Aorta (tissue), 5 donors: ENCODE data around the gene INTS11. TPM values are rescaled to one million over a fixed set of nuclear protein-coding genes. Genes with fewer than 3 reads are reported as not detected.

ENCODE experiments used
- ATAC-seq: fragments of 200-7000 bp; cut with Tn5 transposase; one replicate; pipeline ENCODE4 v1.9.1; 2022; ENCODE audit warnings: moderate library complexity; ENCODE audit not compliant: low FRiP score
- DNase-seq, 2 donors: peaks; one replicate each; pipeline ENCODE4 v3.0.0-alpha.2; 2020
- H3K27ac ChIP-seq, 2 donors: one replicate each; pipeline ENCODE4 v1.5.1; 2013; ENCODE audit warnings: low read length in 2 of 2, mild to moderate bottlenecking in 2 of 2, moderate library complexity in 2 of 2, control low read depth in 1 of 2, inconsistent platforms in 1 of 2, low read depth in 1 of 2
- H3K27me3 ChIP-seq, 2 donors: one replicate each; pipeline ENCODE4 v1.6.1; 2013; ENCODE audit warnings: control low read depth in 1 of 2, low read length in 1 of 2, mild to moderate bottlenecking in 1 of 2, moderate library complexity in 1 of 2; ENCODE audit not compliant: insufficient read depth in 2 of 2, control insufficient read depth in 1 of 2
- H3K36me3 ChIP-seq, 2 donors: one replicate each; pipeline ENCODE4 v1.6.1; 2013; ENCODE audit warnings: control low read depth in 1 of 2, low read length in 1 of 2, mild to moderate bottlenecking in 1 of 2; ENCODE audit not compliant: insufficient read depth in 2 of 2, control insufficient read depth in 1 of 2
- H3K4me1 ChIP-seq, 2 donors: one replicate each; pipeline ENCODE4 v1.6.1; 2013; ENCODE audit warnings: low read length in 2 of 2, control low read depth in 1 of 2, mild to moderate bottlenecking in 1 of 2, moderate library complexity in 1 of 2; ENCODE audit not compliant: insufficient read depth in 2 of 2, control insufficient read depth in 1 of 2
- H3K4me3 ChIP-seq, 2 donors: one replicate each; pipeline ENCODE4 v1.5.1; 2013; ENCODE audit warnings: low read length in 2 of 2, control low read depth in 1 of 2, mild to moderate bottlenecking in 1 of 2
- H3K9me3 ChIP-seq: one replicate; pipeline ENCODE4 v1.6.1; 2013; ENCODE audit warnings: mild to moderate bottlenecking, low read length; ENCODE audit not compliant: control insufficient read depth
- WGBS, 2 donors: extraction: QIAGEN DNeasy Blood & Tissue Kit; methylation state at CpG; one replicate each; pipeline ENCODE4 v1.1.7; 2013; 5-methylcytosine and 5-hydroxymethylcytosine counted together
- intact Hi-C, 2 donors: fragments of 100-400 bp; cut with DNase I; formaldehyde crosslinking; loops; one replicate each; pipeline versions ENCODE4 v1.14.2 to v1.15.0; 2022
- polyA plus RNA-seq, 2 donors: library from polyadenylated mRNA; stranded (reverse); fragments of 200-250 nt; gene quantifications; one replicate each; pipeline ENCODE4 v1.2.3, GENCODE V29; 2013
- total RNA-seq, 2 donors: library from RNA; stranded (reverse); fragmentation: NEBNext Ultra II Directional; extraction: Animal tissue kit (Norgen Biotek cat#: 25700); gene quantifications; one replicate each; pipeline ENCODE4 v1.2.1, GENCODE V29; 2021
- donor health status: healthy with polysubstance abuse.
- donor health status: Bipolar disorder and iron deficiency.
- donor health status: DM: no; HTN: no; CAD: no.
- donor health status: DM: no; HTN: no; CAD: no.
- donor health status: DM: yes; HTN: yes; CAD: no.

Gene INTS11
- total and polyA plus RNA-seq, 4 donors, result 48.0 to 995 (median 118) TPM

GRCh38 chr1:1346501-1346890 is 22.0 kb upstream of the INTS11 start:
- Histone ChIP-seq H3K27ac (no peak overlapping the region), H3K27me3 (no peaks in the 10 kb centered on the region), H3K4me3 (no peak overlapping the region), H3K36me3 (peaks cover 0 to 4% of the 10 kb centered on the region in 2 donors), H3K9me3 (no peaks in the 10 kb centered on the region), H3K4me1 (no peaks in the 10 kb centered on the region)
- WGBS, 2 donors, result 87 to 92% methylated on average over 10 of the region's 10 CpGs
- intact Hi-C loops, result no loop called here
- no peak for DNase-seq
- no peak for ATAC-seq

- no peaks in the 10 kb centered on the region for H3K4me1 ChIP-seq
- no peak for DNase-seq
- H3K36me3 ChIP-seq, result peaks cover 0 to 4% of the 10 kb centered on the region in 2 donors
- 26 to 41% methylated on average over 11 to 12 of the region's 12 CpGs for WGBS, 2 donors
- intact Hi-C loops, result no loop called here
- no peak overlapping the region for H3K27ac ChIP-seq
- H3K27me3 ChIP-seq, result no peaks in the 10 kb centered on the region
- no peak overlapping the region for H3K4me3 ChIP-seq
- H3K9me3 ChIP-seq, result no peaks in the 10 kb centered on the region
- no peak for ATAC-seq
Observed at GRCh38 chr1:1345860-1346500, 21.5 kb upstream of the INTS11 start.

- 78 to 79% methylated on average over 16 of the region's 16 CpGs for WGBS, 2 donors
- Histone ChIP-seq H3K4me3 (no peak overlapping the region), H3K27me3 (no peaks in the 10 kb centered on the region), H3K27ac (no peak overlapping the region), H3K4me1 (no peaks in the 10 kb centered on the region), H3K9me3 (no peaks in the 10 kb centered on the region), H3K36me3 (peaks cover 0 to 4% of the 10 kb centered on the region in 2 donors)
- no peak for DNase-seq
- intact Hi-C loops, result no loop called here
- ATAC-seq, result no peak
Observed at GRCh38 chr1:1345384-1345783, 20.9 kb upstream of the INTS11 start.

GRCh38 chr1:1344655-1345361 is 20.3 kb upstream of the INTS11 start:
- no peak overlapping the region for H3K27ac ChIP-seq
- H3K4me3 ChIP-seq, result no peak overlapping the region
- 67 to 75% methylated on average over 14 to 15 of the region's 15 CpGs for WGBS, 2 donors

GRCh38 chr1:1343811-1344421 is 19.5 kb upstream of the INTS11 start:
- intact Hi-C loops, result no loop called here
- Histone ChIP-seq H3K4me1 (no peaks in the 10 kb centered on the region), H3K27me3 (no peaks in the 10 kb centered on the region), H3K9me3 (no peaks in the 10 kb centered on the region), H3K27ac (no peak overlapping the region), H3K4me3 (no peak overlapping the region), H3K36me3 (peaks cover 0 to 4% of the 10 kb centered on the region in 2 donors)
- 81 to 87% methylated on average over 24 of the region's 24 CpGs for WGBS, 2 donors
- no peak for DNase-seq
- no peak for ATAC-seq

More at GRCh38 chr1:1344655-1345361, 20.3 kb upstream of the INTS11 start:
- H3K9me3 ChIP-seq, result no peaks in the 10 kb centered on the region
- no peaks in the 10 kb centered on the region for H3K4me1 ChIP-seq
- H3K27me3 ChIP-seq, result no peaks in the 10 kb centered on the region
- intact Hi-C loops, result no loop called here
- no peak for DNase-seq
- peaks cover 0 to 4% of the 10 kb centered on the region in 2 donors for H3K36me3 ChIP-seq
- ATAC-seq, result no peak

- WGBS, 2 donors, result 87 to 89% methylated on average over 18 of the region's 18 CpGs
- H3K9me3 ChIP-seq, result no peaks in the 10 kb centered on the region
- peaks cover 0 to 4% of the 10 kb centered on the region in 2 donors for H3K36me3 ChIP-seq
- no peak overlapping the region for H3K4me3 ChIP-seq
- no peaks in the 10 kb centered on the region for H3K4me1 ChIP-seq
- no peak overlapping the region for H3K27ac ChIP-seq
- intact Hi-C loops, result no loop called here
- ATAC-seq (no peak), DNase-seq (no peak)
- H3K27me3 ChIP-seq, result no peaks in the 10 kb centered on the region
Observed at GRCh38 chr1:1342584-1343115, 18.2 kb upstream of the INTS11 start.

GRCh38 chr1:1342061-1342562 is 17.7 kb upstream of the INTS11 start:
- intact Hi-C loops, result no loop called here
- no peak overlapping the region for H3K4me3 ChIP-seq
- H3K9me3 ChIP-seq, result no peaks in the 10 kb centered on the region
- H3K4me1 ChIP-seq, result no peaks in the 10 kb centered on the region
- no peak overlapping the region for H3K27ac ChIP-seq
- 90 to 93% methylated on average over 28 of the region's 28 CpGs for WGBS, 2 donors
- peaks cover 0 to 4% of the 10 kb centered on the region in 2 donors for H3K36me3 ChIP-seq
- DNase-seq (no peak), ATAC-seq (no peak)
- H3K27me3 ChIP-seq, result no peaks in the 10 kb centered on the region

GRCh38 chr1:1341549-1342021 is 17.1 kb upstream of the INTS11 start:
- ATAC-seq (no peak), DNase-seq (no peak)
- Histone ChIP-seq H3K9me3 (no peaks in the 10 kb centered on the region), H3K27me3 (no peaks in the 10 kb centered on the region), H3K27ac (no peak overlapping the region), H3K4me3 (no peak overlapping the region), H3K36me3 (peaks cover 0 to 4% of the 10 kb centered on the region in 2 donors), H3K4me1 (no peaks in the 10 kb centered on the region)
- intact Hi-C loops, result no loop called here
- WGBS, 2 donors, result 92% methylated on average over 17 of the region's 17 CpGs
